GM18909 (cell line): ENCODE results near the gene NR3C1.

Experiments used
- ATAC-seq: cut with Tn5 transposase; IDR thresholded peaks from one replicate; pipeline ENCODE4 v1.9.1; 2021; ENCODE audit warnings: mild to moderate bottlenecking; ENCODE audit not compliant: unreplicated experiment, poor library complexity

Gene NR3C1

GRCh38 chr5:143274952-143275351 lies 128.5 kb downstream of the NR3C1 start:
- no peak for ATAC-seq

DNA sequence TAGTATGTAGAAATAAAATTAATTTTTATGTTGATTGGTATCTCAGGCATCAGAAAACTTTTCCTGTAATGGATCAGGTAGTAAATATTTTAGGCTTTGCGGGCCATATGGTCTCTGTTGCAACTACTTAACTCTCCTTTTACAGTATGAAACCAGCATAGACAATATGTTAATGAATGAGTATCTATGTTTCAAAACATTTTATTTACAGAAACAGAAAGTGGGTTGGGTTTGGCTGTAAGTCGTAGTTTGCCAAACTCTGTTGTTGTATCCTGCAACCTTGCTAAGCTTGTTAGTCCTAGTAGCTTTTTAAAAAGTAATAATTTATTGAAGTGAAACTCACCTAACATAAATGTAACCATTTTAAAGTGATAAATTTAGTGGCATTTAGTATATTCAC lies 132.1 kb downstream of the NR3C1 start:
- ATAC-seq, result peak; percentile 47

- no peak for ATAC-seq
These were observed 135.1 kb downstream of the NR3C1 start for GRCh38 chr5:143268388-143268787.

DNA sequence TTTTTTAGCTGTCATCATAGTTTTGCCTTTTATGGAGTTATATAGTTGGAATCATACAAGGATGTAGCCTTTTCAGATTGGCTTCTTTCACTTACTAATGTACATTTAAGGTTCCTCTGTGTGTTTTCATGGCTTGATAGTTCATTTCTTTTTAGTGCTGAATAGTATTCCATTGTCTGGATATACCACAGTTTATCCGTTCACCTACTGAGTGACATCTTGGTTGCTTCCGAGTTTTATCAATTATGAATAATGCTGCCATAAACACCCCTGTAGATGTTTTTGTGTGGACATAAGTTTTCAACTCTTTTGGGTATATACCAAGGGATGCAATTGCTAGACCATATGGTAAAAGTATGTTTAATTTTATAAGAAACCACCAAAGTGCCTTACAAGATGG lies 136.3 kb downstream of the NR3C1 start:
- ATAC-seq, result no peak

DNA sequence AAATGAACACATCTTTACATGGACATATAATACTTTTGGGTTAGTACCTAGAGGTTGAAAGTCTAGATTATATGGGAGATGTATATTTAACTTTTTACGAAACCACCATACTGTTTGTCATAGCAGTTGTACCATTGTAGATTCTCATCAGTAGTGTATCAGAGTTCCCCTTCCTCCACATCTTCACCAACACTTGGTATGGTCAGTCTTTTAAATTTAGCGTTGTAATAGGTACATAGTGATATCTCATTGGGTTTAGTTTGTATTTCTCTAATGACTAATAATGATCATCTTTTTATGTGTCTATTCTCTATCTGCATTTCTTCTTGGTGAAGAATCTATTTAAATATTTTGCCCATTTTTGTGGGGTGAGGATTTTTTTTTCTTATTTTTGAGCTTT lies 137.5 kb downstream of the NR3C1 start:
- ATAC-seq, result no peak

DNA sequence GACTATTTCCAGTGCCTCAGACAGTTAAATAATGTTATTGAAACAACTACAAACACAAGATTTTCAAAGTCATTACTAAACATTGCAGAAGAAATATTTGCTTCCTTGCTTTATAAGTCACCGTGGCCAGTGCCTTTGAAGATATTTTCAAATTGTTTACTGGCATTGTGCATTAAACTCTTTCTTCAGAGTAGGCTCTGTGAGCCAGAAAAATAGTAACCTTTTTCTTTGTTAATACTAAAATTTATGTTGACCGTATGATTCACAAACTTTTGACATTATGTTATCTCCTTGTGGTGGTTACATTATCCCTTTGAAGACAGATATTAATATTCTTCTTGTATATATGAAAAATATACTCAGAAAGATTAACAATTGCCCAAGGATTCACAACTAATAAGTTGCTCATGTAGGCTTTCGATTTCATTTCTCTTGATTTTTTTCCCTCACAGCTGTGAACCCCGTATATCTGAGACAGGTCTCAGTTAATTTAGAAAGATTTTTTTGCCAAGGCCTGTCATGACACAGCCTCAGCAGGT lies 140.1 kb downstream of the NR3C1 start:
- no peak for ATAC-seq

- peak; percentile 71 for ATAC-seq
These were observed 140.9 kb downstream of the NR3C1 start for GRCh38 chr5:143262393-143263174.

GRCh38 chr5:143261748-143262392 lies 141.6 kb downstream of the NR3C1 start:
- ATAC-seq, result no peak

DNA sequence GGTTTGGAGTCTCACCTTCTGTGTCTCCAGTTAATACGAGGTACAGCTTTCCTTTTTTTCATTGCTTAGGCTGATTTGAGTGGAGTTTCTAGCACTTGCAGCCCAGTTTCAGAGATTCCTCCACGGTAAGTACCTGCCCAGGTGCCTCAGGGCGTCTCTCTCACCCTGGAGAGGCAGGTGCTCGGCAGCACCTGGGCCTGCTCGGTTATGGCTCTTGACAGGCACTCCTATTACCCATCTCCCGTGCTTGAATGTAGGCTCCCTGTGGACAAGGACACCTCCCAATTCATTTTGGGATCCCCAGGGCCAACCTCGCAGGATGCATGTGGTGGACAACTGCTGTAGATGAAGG lies 144.3 kb downstream of the NR3C1 start:
- ATAC-seq, result no peak

DNA sequence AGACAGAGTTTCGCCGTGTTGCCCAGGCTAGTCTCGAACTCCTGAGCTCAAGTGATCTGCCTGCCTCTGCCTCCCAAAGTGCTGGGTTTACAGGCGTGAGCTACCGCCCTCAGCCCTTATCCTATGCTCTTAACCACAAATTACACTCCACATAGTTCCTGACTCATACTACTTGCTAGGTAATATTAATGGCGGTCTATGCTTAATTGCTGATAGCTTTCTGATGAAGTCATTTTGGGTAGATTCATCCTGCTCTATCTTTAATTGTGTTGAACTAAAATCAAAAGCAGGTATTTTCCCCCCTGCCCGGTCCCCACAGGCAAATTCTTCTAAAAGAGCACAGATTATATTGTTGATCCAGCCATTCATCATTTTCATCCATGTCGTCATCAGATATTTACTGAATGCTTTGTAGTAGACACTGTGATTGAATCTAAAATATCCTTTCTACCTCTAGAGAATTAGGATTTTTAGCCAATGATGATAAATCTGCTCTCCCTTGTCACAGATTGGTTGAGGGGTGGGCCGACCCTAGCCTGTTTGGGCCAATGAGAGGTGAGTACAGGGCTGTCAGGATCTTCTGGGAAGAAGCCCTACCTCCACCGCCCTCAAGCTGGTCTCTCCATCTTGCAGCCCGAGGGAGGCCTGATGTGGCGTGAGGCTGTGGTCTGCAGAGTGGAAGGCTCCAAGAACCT lies 144.8 kb downstream of the NR3C1 start:
- no peak for ATAC-seq

DNA sequence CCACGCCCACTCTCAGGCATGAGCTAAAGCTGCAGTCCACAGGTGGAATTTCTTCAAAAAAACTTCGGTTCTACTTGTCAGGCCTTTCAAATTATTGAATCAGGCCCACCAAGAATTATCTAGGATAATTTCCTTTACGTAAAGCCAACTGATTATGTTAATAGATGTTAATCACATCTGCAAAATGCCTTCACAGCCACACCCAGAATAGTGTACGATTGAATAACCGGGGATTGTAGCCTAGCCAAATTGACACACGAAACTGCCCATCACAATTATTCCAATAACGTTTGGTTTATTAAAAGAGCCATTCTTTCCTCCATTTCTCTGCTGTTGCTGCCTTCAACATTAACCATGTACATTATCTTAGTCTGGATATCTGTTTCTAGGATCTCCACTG lies 148.7 kb downstream of the NR3C1 start:
- ATAC-seq, result no peak

DNA sequence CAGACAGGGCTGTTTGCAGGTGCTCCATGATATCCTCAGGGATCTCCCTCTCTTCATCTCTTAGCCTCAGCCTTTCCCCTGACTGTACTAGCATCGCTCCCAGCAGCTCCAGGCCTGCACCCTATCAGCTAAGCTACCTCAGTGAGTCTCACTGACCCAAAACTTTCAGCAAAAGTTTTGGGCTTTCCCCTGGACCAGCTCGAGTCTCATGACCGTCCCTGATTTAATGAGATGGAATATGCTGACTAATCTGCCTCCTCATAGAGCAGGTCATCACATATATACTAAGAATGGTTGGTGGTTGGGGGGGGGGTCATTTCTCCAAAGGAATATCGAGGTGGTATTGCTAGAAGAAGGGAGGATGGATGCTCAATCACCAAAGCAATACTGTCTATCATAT lies 151.5 kb downstream of the NR3C1 start:
- no peak for ATAC-seq

GRCh38 chr5:143251190-143251589 lies 152.3 kb downstream of the NR3C1 start:
- ATAC-seq, result peak; percentile 59

DNA sequence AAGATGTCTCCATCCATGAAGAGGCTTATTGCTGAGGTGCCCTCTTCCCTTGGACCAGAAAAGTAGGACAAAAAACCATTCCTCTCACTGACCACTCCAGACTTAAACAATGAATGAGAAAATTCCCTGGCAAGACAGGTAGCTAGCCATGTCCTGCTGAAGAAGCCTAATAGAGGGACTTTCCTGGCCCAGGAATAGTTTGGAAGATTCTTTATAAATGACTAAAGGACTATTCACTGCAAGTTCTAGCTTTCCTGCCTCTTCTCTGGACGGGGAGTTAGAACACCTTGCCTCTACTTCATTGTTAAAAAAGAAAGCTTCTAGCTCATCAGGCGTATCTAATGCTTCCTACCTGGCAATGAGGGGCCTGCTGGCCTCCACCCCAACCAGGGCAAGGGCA lies 153.6 kb downstream of the NR3C1 start:
- ATAC-seq, result no peak

GRCh38 chr5:143248822-143249579 lies 154.5 kb downstream of the NR3C1 start:
- ATAC-seq, result no peak

GRCh38 chr5:143248391-143248790 lies 155.1 kb downstream of the NR3C1 start:
- no peak for ATAC-seq

DNA sequence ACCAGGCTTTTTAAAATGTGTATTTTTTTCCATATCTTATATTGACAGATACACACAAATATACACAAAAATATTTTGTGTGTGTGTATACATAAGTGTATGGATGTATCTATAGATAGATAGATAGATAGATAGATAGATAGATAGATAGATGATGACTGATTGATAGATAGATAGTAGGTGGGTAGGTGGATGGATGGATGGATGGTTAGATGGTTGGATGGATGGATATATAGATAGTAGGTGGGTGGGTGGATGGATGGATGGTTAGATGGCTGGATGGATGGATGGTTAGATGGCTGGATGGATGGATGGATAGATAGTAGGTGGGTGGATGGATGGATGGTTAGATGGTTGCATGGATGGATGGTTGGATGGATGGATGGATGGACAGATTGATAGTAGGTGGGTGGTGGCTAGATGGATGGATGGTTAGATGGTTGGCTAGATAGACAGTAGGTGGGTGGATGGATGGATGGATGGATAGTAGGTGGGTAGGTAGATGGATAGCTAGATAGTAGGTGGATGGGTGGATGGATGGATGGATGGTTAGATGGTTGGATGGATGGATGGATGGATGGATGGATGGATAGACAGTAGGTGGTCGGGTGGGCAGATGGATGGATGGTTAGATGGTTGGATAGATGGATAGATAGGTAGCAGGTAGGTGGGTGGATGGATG lies 156.2 kb downstream of the NR3C1 start:
- no peak for ATAC-seq

GRCh38 chr5:143245929-143246561 lies 157.4 kb downstream of the NR3C1 start:
- no peak for ATAC-seq

DNA sequence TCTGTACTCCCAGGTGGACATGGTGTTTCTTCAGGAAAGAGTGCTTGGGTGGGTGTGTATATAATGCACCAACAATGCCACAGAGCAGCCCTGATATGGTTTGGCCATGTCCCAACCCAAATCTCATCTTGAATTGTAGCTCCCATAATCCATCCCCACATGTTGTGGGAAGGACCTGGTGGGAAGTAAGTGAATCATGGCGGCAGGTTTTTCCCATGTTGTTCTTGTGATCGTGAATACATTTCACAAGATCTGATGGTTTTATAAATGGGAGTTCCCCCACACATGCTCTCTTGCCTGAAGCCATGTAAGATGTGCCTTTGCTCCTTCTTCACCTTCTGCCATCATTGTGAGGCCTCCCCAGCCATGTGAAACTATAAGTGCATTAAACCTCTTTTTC lies 158.5 kb downstream of the NR3C1 start:
- ATAC-seq, result no peak
